ENCODE data around the gene TIMM29.

TIMM29 gene

GRCh38 chr19:10961073-10961860 is 32.7 kb downstream of the TIMM29 start:
- Histone ChIP-seq H3K18ac (ENCODE audit: low read length) (peak overlapping the region; percentile 80), H2AFZ (ENCODE audit: low read length) (peak overlapping the region; percentile 70), H2BK15ac (ENCODE audit: low read length) (peak overlapping the region; percentile 21), H3K27me3 (ENCODE audit: control insufficient read depth in 3 of 3, insufficient read depth in 3 of 3, low read depth in 1 of 3, low read length in 3 of 3) (no peaks in the 10 kb centered on the region), H2BK12ac (ENCODE audit: low read length) (no peak overlapping the region), H4K8ac (ENCODE audit: low read depth, low read length) (no peak overlapping the region), H3K79me1 (ENCODE audit: low read depth, low read length) (peaks cover 5% of the 10 kb centered on the region), H3K4me2 (ENCODE audit: insufficient read depth, low read length, poor library complexity, severe bottlenecking) (peak overlapping the region; percentile 74), H3K27ac (replicated peaks; ENCODE audit: low read length) (peak overlapping the region; percentile 94), H2AK5ac (ENCODE audit: low read depth, low read length) (peak overlapping the region; percentile 82), H2BK5ac (ENCODE audit: low read length) (peak overlapping the region; percentile 97), H2BK120ac (ENCODE audit: low read depth, low read length) (peak overlapping the region; percentile 54), H3K4me3 (ENCODE audit: low read length in 2 of 2) (peak overlapping the region; percentile 96), H3K14ac (ENCODE audit: low read length) (peak overlapping the region; percentile 56), H3K4ac (ENCODE audit: low read length) (peak overlapping the region; percentile 78), H3K9me3 (replicated peaks in 1 of 2; ENCODE audit: control insufficient read depth in 2 of 2, insufficient read depth in 1 of 2, low read depth in 1 of 2, low read length in 2 of 2) (no peaks in the 10 kb centered on the region), H4K91ac (ENCODE audit: low read depth, low read length, poor library complexity) (no peak overlapping the region), H3K23ac (ENCODE audit: low read depth, low read length, poor library complexity) (peak overlapping the region; percentile 100), H3K36me3 (replicated peaks in 1 of 2; ENCODE audit: control insufficient read depth in 2 of 2, insufficient read depth in 2 of 2, low read length in 2 of 2) (peaks cover under 1 to 29% of the 10 kb centered on the region in 2 donors), H3K4me1 (ENCODE audit: control insufficient read depth in 2 of 2, insufficient read depth in 1 of 2, low read depth in 1 of 2, low read length in 2 of 2) (peaks cover 8 to 9% of the 10 kb centered on the region in 2 donors), H3K9ac (ENCODE audit: low read depth, low read length, poor library complexity) (peak overlapping the region; percentile 91)
- no CpG with 5 or more reads among the region's 92 CpGs for WGBS, 2 donors (ENCODE audit: extremely low coverage in 2 of 2, insufficient read length in 2 of 2, insufficient replicate concordance in 1 of 2)
- DNase-seq (ENCODE audit: low spot score) = peak; percentile 53

- H3K36me3 ChIP-seq (replicated peaks in 1 of 2; ENCODE audit: control insufficient read depth in 2 of 2, insufficient read depth in 2 of 2, low read length in 2 of 2) = peaks cover 1 to 35% of the 10 kb centered on the region in 2 donors
- no peaks in the 10 kb centered on the region for H3K27me3 ChIP-seq (ENCODE audit: control insufficient read depth in 3 of 3, insufficient read depth in 3 of 3, low read depth in 1 of 3, low read length in 3 of 3)
- H2AFZ ChIP-seq (ENCODE audit: low read length) = no peak overlapping the region
- H3K9ac ChIP-seq (ENCODE audit: low read depth, low read length, poor library complexity) = no peak overlapping the region
- H3K27ac ChIP-seq (replicated peaks; ENCODE audit: low read length) = no peak overlapping the region
- H4K91ac ChIP-seq (ENCODE audit: low read depth, low read length, poor library complexity) = no peak overlapping the region
- peak overlapping the region in 1 of 2 donors; percentile 14 for H3K4me3 ChIP-seq (ENCODE audit: low read length in 2 of 2)
- H3K4ac ChIP-seq (ENCODE audit: low read length) = no peak overlapping the region
- no peak overlapping the region for H3K14ac ChIP-seq (ENCODE audit: low read length)
- H3K4me1 ChIP-seq (ENCODE audit: control insufficient read depth in 2 of 2, insufficient read depth in 1 of 2, low read depth in 1 of 2, low read length in 2 of 2) = peaks cover 8 to 9% of the 10 kb centered on the region in 2 donors
- H2BK120ac ChIP-seq (ENCODE audit: low read depth, low read length) = no peak overlapping the region
- H4K8ac ChIP-seq (ENCODE audit: low read depth, low read length) = no peak overlapping the region
- H2BK5ac ChIP-seq (ENCODE audit: low read length) = peak overlapping the region; percentile 59
- no peaks in the 10 kb centered on the region for H3K9me3 ChIP-seq (replicated peaks in 1 of 2; ENCODE audit: control insufficient read depth in 2 of 2, insufficient read depth in 1 of 2, low read depth in 1 of 2, low read length in 2 of 2)
- no peak overlapping the region for H2AK5ac ChIP-seq (ENCODE audit: low read depth, low read length)
- WGBS, 2 donors (ENCODE audit: extremely low coverage in 2 of 2, insufficient read length in 2 of 2, insufficient replicate concordance in 1 of 2) = no CpG with 5 or more reads among the region's 10 CpGs
- no peak overlapping the region for H2BK12ac ChIP-seq (ENCODE audit: low read length)
- DNase-seq (ENCODE audit: low spot score) = no peak
- H3K4me2 ChIP-seq (ENCODE audit: insufficient read depth, low read length, poor library complexity, severe bottlenecking) = no peak overlapping the region
- peaks cover 5% of the 10 kb centered on the region for H3K79me1 ChIP-seq (ENCODE audit: low read depth, low read length)
- no peak overlapping the region for H2BK15ac ChIP-seq (ENCODE audit: low read length)
- no peak overlapping the region for H3K23ac ChIP-seq (ENCODE audit: low read depth, low read length, poor library complexity)
- H3K18ac ChIP-seq (ENCODE audit: low read length) = peak overlapping the region; percentile 11
Measured at GRCh38 chr19:10962863-10963262, 34.3 kb downstream of the TIMM29 start.

- peaks cover 1 to 41% of the 10 kb centered on the region in 2 donors for H3K36me3 ChIP-seq (replicated peaks in 1 of 2; ENCODE audit: control insufficient read depth in 2 of 2, insufficient read depth in 2 of 2, low read length in 2 of 2)
- DNase-seq (ENCODE audit: low spot score) = no peak
- H3K9me3 ChIP-seq (replicated peaks in 1 of 2; ENCODE audit: control insufficient read depth in 2 of 2, insufficient read depth in 1 of 2, low read depth in 1 of 2, low read length in 2 of 2) = no peaks in the 10 kb centered on the region
- H2BK120ac ChIP-seq (ENCODE audit: low read depth, low read length) = no peak overlapping the region
- H2BK12ac ChIP-seq (ENCODE audit: low read length) = no peak overlapping the region
- no peak overlapping the region for H3K14ac ChIP-seq (ENCODE audit: low read length)
- H4K8ac ChIP-seq (ENCODE audit: low read depth, low read length) = no peak overlapping the region
- H3K18ac ChIP-seq (ENCODE audit: low read length) = no peak overlapping the region
- no peak overlapping the region for H2BK5ac ChIP-seq (ENCODE audit: low read length)
- no peak overlapping the region for H2AK5ac ChIP-seq (ENCODE audit: low read depth, low read length)
- H3K27me3 ChIP-seq (ENCODE audit: control insufficient read depth in 3 of 3, insufficient read depth in 3 of 3, low read depth in 1 of 3, low read length in 3 of 3) = no peaks in the 10 kb centered on the region
- peaks cover 8% of the 10 kb centered on the region for H3K79me1 ChIP-seq (ENCODE audit: low read depth, low read length)
- H3K27ac ChIP-seq (replicated peaks; ENCODE audit: low read length) = no peak overlapping the region
- H2AFZ ChIP-seq (ENCODE audit: low read length) = no peak overlapping the region
- WGBS, 2 donors (ENCODE audit: extremely low coverage in 2 of 2, insufficient read length in 2 of 2, insufficient replicate concordance in 1 of 2) = no CpG with 5 or more reads among the region's 4 CpGs
- no peak overlapping the region for H3K4me3 ChIP-seq (ENCODE audit: low read length in 2 of 2)
- no peak overlapping the region for H3K9ac ChIP-seq (ENCODE audit: low read depth, low read length, poor library complexity)
- peaks cover 13 to 14% of the 10 kb centered on the region in 2 donors for H3K4me1 ChIP-seq (ENCODE audit: control insufficient read depth in 2 of 2, insufficient read depth in 1 of 2, low read depth in 1 of 2, low read length in 2 of 2)
- H3K4ac ChIP-seq (ENCODE audit: low read length) = no peak overlapping the region
- H4K91ac ChIP-seq (ENCODE audit: low read depth, low read length, poor library complexity) = no peak overlapping the region
- no peak overlapping the region for H3K23ac ChIP-seq (ENCODE audit: low read depth, low read length, poor library complexity)
- no peak overlapping the region for H3K4me2 ChIP-seq (ENCODE audit: insufficient read depth, low read length, poor library complexity, severe bottlenecking)
- no peak overlapping the region for H2BK15ac ChIP-seq (ENCODE audit: low read length)
Measured at GRCh38 chr19:10963865-10964264, 35.3 kb downstream of the TIMM29 start.

GRCh38 chr19:10964903-10965302 is 36.3 kb downstream of the TIMM29 start:
- Histone ChIP-seq H3K18ac (ENCODE audit: low read length) (no peak overlapping the region), H3K4me1 (ENCODE audit: control insufficient read depth in 2 of 2, insufficient read depth in 1 of 2, low read depth in 1 of 2, low read length in 2 of 2) (peaks cover 14 to 15% of the 10 kb centered on the region in 2 donors), H2BK12ac (ENCODE audit: low read length) (no peak overlapping the region), H4K91ac (ENCODE audit: low read depth, low read length, poor library complexity) (no peak overlapping the region), H4K8ac (ENCODE audit: low read depth, low read length) (no peak overlapping the region), H3K23ac (ENCODE audit: low read depth, low read length, poor library complexity) (no peak overlapping the region), H3K27me3 (ENCODE audit: control insufficient read depth in 3 of 3, insufficient read depth in 3 of 3, low read depth in 1 of 3, low read length in 3 of 3) (no peaks in the 10 kb centered on the region), H2AK5ac (ENCODE audit: low read depth, low read length) (no peak overlapping the region), H3K4me2 (ENCODE audit: insufficient read depth, low read length, poor library complexity, severe bottlenecking) (no peak overlapping the region), H2BK15ac (ENCODE audit: low read length) (no peak overlapping the region), H3K27ac (replicated peaks; ENCODE audit: low read length) (no peak overlapping the region), H3K14ac (ENCODE audit: low read length) (no peak overlapping the region), H2BK120ac (ENCODE audit: low read depth, low read length) (no peak overlapping the region), H3K9ac (ENCODE audit: low read depth, low read length, poor library complexity) (no peak overlapping the region), H3K4me3 (ENCODE audit: low read length in 2 of 2) (no peak overlapping the region), H3K36me3 (replicated peaks in 1 of 2; ENCODE audit: control insufficient read depth in 2 of 2, insufficient read depth in 2 of 2, low read length in 2 of 2) (peaks cover 3 to 49% of the 10 kb centered on the region in 2 donors), H3K4ac (ENCODE audit: low read length) (no peak overlapping the region), H3K9me3 (replicated peaks in 1 of 2; ENCODE audit: control insufficient read depth in 2 of 2, insufficient read depth in 1 of 2, low read depth in 1 of 2, low read length in 2 of 2) (no peaks in the 10 kb centered on the region), H3K79me1 (ENCODE audit: low read depth, low read length) (peaks cover 10% of the 10 kb centered on the region), H2AFZ (ENCODE audit: low read length) (no peak overlapping the region), H2BK5ac (ENCODE audit: low read length) (no peak overlapping the region)
- DNase-seq (ENCODE audit: low spot score) = no peak
- no CpG with 5 or more reads among the region's 4 CpGs for WGBS, 2 donors (ENCODE audit: extremely low coverage in 2 of 2, insufficient read length in 2 of 2, insufficient replicate concordance in 1 of 2)
